GM21447 (cell line): ENCODE data around the gene TNK2.

Experiments
- ATAC-seq: cut with Tn5 transposase; IDR thresholded peaks from one replicate; pipeline ENCODE4 v1.9.1; 2021; ENCODE audit not compliant: unreplicated experiment

TNK2 gene

GRCh38 chr3:195900436-195901355 lies 7.7 kb downstream of the TNK2 start:
- ATAC-seq, result peak; percentile 47

GRCh38 chr3:195899701-195900435 lies 8.5 kb downstream of the TNK2 start:
- ATAC-seq, result no peak

GRCh38 chr3:195897853-195898415 lies 10.4 kb downstream of the TNK2 start:
- no peak for ATAC-seq

- ATAC-seq, result no peak
Measured at GRCh38 chr3:195897081-195897852, 11.1 kb downstream of the TNK2 start.

DNA sequence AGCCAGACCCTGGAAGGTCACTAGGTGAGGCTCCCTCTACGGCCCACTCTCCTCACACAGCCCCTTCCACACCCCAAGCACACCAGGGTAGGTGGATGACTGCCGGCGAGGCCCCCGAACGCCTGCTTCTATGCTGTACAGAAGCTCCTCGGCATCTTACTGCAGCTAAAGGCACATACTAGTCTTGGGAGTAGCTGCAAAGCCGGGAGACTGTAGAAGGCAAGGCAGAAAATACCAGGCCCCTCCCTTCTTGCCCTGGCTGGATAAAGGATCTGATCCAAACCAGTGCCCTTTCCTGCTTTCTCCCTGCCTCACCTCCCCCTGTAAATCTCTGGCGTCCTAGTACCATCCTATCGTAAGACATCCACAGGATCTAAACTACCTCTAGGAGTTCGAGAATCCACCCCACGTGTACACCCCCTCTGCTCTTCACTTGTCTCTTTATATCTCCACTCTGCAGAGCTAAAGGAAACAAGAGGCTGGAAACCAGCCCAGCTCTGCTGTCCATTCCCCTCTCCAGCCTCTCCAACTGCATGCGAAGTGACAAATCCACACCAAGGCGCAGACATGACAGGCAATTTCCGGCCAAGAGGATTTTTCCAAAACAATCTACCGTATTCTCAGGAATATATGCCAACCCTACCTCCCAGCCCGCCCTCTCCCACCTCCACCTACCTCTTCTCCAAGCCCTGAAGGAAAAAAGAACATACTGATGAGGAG lies 11.8 kb downstream of the TNK2 start:
- no peak for ATAC-seq

DNA sequence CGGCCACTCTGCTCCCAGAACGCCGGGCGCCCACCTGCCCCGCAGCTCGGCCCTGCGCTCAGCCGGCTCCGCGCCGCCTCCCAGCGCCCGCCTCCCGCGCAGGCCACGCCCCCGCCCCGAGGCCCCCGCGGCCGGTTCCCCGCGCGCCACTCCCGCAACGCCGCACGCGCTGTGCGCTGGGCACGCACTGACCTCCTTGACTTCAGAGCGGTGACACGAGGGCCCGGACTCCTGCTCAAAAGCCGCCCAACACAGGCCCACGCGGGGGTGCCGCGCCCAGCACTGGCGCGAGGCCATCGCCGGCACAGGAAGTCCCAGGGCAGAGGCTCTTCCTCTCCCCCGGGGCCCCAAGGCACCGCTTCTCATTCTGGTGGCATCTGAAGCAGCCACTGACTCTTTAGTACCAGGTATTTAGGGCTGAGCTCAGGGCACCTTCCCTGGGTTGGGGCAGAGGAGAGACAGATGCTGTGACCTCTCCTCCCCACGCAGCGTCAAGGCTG lies 12.4 kb downstream of the TNK2 start:
- ATAC-seq, result peak; percentile 38

- ATAC-seq, result peak; percentile 69
Measured at GRCh38 chr3:195895078-195895860, 13.1 kb downstream of the TNK2 start.

DNA sequence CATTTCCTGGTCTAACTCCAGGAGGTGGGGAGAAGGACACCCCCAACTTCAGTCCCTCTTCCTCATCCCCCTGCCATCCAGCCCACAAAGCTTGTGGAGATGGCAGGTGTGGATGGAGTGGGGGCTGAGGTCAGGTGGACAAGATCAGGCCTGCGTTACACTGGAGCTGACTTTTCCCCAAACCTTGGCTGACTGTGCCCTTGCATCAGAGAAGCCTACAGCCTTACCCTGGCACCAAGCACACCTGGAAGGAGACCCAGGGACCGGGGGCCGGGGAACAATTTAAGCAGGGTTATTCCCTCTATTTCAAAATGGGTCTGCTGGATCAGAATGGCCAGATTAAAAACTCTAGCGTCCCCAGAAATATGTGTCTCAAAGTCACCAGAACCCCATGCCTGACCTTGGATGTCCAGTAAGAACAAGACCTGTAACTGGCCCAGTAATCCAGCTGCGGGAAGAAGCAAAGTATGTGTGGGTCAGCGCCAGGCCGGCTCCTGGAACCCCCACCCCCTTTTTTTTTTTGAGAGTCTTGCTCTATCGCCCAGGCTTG lies 14.4 kb downstream of the TNK2 start:
- ATAC-seq, result no peak

DNA sequence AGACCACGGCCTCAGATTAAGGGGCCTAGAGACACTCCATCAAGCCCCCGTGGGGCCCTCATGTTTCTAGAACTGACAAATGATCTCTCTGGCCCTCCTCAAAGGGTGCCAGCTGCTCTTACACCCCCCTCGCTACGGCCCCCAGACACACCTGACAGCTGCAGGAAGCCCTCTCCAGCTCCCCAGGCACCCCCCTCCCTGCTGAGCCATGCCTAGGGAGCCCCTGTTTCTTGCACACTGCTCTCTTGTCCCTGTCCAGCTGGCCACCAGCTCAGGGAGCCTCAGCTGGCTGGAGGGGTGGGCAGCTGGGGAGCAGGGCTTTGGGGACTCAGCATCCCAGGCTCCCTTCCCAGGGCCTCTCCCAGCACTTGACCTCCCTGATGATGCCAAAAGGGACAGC lies 14.8 kb downstream of the TNK2 start:
- no peak for ATAC-seq

DNA sequence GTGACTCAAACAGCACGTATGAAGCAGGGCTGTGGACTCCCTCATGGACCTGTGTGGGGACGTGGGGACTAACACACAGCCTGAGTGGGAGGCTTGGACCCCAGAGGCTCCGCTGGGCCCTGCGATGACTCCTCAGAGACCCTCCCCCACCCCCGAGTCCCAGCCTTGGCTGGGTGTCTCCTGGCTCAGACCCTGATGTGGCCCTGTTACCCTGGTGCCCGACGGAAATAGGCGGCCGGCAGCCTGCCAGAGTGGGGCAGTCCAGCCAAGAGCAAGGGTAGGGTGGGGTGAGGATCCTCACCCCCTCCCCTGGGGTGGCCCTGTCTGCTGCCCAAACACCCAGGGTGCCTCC lies 15.3 kb downstream of the TNK2 start:
- no peak for ATAC-seq

DNA sequence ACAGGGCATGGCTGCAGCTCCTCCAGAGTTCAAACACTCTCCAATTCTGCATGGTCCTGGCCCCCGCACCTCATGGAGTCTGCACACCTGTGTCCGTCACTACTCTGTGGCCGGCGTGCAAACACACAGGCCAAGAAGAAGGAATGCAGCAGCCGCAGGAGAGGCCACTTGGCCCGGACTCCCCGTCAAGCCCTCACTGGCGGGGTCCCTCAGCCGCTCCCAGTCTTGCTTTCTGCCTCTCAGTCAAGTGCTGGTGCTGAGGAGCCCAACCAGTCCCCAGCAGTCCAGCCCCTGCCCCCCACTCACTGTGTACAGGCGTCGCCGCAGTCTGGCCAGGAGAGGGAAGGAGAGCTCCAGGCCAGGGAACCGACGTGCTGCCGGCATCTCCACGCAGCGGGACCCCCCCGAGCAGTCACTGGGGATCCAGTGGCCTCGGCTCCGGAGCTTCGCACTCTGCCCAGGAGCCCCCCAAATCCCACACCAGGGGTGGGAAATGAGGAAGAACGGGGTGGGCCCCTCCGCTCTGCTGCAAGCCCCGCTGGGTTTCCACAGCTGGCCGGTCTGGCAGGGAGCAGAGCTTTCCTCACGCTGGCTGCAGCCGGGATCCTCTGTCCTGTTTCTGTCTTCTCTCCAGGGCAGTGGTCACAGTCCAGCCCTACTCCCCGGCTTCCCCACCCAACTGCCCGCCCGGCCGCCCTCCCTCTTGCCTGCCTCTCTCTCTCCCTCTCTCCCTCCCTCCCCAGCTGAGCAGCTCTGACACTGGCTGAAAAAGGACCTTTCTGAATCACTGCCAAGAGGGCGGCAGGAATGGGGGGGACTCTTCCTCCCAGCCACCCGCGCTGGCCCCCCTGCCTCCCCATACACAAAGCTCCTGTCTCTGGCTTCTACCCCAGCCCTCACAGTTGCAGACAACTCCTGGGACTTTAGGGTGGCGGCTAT lies 16.0 kb downstream of the TNK2 start:
- no peak for ATAC-seq

GRCh38 chr3:195891431-195892104 lies 16.8 kb downstream of the TNK2 start:
- no peak for ATAC-seq

DNA sequence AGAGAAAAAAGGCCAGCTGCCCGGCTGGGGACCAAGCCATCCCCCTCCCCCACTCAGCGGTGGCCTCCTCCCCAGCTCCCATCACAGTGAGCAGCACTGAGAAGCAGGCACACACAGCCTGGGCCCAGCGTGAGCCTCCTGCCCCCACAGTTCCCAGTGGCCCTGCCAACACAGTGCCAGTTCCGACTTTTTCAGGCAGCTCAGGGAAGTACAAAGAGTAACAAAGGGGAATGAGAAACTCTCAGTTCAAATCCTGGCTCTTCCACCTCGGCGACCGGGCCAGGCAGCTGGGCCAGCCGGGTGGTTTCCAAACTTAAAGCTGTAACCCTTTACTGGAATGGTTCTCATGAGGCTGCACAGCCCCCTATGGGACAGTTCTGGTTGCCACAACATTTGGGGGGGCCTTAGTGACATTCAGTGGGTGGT lies 18.5 kb downstream of the TNK2 start:
- ATAC-seq, result no peak

- no peak for ATAC-seq
Measured at GRCh38 chr3:195888981-195889869, 19.1 kb downstream of the TNK2 start.

GRCh38 chr3:195888311-195888761 lies 20.0 kb downstream of the TNK2 start:
- ATAC-seq, result no peak

GRCh38 chr3:195887670-195888069 lies 20.7 kb downstream of the TNK2 start:
- no peak for ATAC-seq
